ENCODE results near the gene PPP2R5D. TPM values are rescaled to one million over a fixed set of nuclear protein-coding genes. Genes with fewer than 3 reads are reported as not detected.
"Not testable (repeated sequence)": the region's sequence is repeated elsewhere in the genome, so short reads cannot be mapped to it uniquely, and the experiment has no call there.

Gene PPP2R5D
- total RNA-seq, 1 donor from 2014 or later: 14.8 TPM

DNA sequence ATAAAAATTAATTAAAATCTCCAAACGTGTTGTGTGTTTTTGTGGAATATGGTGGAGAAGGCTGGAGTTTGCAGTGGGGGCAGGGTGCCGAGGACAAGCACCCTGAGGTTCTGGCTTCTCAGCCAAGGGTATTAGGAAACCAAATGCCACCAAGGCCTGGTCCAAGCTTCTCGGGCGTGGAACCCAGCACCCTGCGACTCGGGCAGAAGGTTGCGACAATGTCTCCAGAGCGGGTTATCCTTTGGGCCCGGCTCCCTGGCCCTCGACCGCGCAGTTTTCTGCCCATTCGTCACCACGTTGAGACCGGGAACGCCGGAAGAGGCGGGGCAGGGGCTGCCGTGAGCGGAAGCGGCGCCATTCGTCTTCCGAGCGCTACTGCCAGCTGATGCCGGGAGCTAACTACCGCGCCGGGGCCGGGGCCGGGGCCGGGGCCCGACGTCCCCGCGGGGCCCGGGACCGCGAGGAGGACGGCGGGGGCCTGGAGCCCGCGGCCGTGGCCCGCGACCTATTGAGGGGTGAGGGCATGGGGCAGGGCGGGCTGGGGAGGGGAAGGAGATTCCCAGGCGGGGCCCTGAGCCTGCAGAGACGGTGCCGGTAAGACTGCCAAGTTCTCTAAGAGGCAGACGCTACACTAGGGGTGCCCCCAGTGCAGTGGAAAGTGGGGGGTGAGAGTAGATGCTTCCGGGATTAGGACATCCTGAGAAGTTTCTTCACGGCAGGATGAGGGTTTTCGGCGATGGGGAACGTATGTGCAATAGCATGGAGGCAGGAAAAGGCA is 37.1 kb downstream of the PPP2R5D start, which contains the start of gene RRP36:
Gene RRP36 (plus strand): TSS at position 354 of the 778 bp plus-strand sequence. CDS start 32 bp downstream, at position 386.
- DNase-seq (ENCODE audit: low spot score) (peak; percentile 83), ATAC-seq (peak; percentile 95)

GRCh38 chr6:43024436-43024835 is 40.1 kb downstream of the PPP2R5D start:
- ATAC-seq (no peak), DNase-seq (ENCODE audit: low spot score) (no peak)

GRCh38 chr6:43026365-43026764 is 42.0 kb downstream of the PPP2R5D start:
- ATAC-seq (no peak), DNase-seq (ENCODE audit: low spot score) (no peak)

DNA sequence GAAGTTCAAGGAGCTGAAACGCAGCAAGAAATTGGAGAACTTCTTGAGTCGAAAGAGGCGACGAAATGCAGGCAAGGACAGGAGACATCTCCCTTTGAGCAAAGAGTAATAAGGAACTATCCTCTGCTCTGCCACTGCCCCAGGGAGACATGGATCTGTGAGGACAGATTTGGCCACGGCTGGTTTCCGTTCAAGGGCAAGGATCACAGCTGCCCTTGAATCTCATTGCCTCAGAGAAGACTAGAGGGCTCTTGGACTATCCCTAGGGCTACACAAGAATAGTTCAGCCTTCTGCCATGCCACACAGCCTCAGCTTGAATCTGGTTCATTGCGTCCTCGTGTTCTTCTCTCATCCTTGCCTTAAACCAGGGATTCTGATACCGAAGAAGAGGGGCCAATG is 44.8 kb downstream of the PPP2R5D start:
- no peak for ATAC-seq
- DNase-seq (ENCODE audit: low spot score): no peak

DNA sequence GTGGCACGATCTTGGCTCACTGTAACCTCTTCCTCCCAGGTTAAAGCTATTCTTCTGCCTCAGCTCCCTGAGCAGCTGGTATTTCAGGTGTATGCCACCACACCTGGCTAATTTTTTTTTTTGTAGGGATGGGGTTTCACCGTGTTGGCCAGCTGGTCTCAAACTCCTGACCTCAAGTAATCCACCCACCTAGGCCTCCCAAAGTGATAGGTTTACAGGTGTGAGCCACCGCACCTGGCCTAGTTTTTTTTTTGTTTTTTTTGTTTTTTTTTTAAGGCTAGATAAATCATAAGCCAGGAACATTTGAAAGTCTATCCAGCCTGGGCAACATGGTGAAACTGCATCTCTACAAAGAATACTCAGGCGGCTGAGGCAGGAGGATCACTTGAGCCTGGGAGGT is 48.0 kb downstream of the PPP2R5D start:
- ATAC-seq: no peak
- DNase-seq (ENCODE audit: low spot score): no peak

GRCh38 chr6:43033496-43034189 is 49.3 kb downstream of the PPP2R5D start:
- no peak for ATAC-seq
- DNase-seq (ENCODE audit: low spot score): no peak

GRCh38 chr6:43034190-43034525 is 49.8 kb downstream of the PPP2R5D start:
- ATAC-seq (no peak), DNase-seq (ENCODE audit: low spot score) (no peak)

DNA sequence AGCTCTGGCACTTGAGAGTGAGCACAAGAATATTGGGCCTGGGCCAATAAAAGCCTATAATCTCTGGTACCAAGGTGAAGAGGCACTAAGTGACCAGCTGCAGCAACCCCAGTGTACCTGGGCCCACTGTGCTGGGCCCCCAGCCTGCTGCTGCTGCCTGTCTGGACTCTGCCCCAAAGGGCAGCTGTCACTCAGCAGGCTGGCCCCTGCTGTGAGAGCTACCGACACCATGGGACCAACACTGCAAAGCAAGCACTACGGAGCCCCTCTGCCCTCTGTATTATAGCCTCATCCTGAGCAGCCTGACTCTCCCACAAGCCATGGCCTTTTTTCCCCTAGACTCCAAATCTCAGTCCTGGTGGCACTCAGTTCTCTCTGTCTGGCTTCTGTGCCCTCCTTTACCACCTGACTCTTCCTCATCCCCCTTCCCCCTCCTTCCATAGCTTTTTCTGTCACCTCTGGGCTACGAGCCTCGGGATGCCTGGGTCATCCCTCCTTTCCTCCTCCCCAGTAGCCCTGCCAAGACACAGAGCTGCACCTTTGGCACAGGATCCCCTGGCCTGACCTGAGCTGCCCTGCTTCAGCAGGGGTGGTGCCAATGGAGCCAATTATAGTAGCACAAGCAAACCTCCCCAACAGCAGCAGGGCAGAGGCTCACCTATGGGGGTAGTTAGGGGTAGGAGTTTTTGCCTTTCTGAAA is 51.3 kb downstream of the PPP2R5D start:
- ATAC-seq: peak; percentile 92
- peak; percentile 72 for DNase-seq (ENCODE audit: low spot score)

DNA sequence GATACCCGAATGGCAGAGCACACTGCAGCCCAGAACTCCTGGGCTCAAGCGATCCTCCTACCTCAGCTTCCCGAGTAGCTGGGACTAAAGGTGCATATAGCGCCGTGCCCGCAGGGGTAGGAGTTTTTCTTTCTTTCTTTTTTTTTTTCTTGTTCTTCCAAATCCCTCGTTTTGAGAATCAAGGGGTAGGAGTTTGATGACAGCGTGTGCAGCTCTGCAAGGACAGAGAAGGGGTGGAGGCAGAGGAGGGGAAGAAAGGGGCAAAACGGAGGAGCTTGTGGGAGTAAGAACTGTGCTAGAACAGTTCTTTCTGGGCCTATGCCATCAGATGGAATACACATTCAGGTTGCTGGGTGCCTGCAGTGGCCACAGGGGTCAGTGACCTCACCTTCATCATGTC is 52.3 kb downstream of the PPP2R5D start:
- ATAC-seq: no peak
- DNase-seq (ENCODE audit: low spot score): no peak

GRCh38 chr6:43037197-43037596 is 52.8 kb downstream of the PPP2R5D start:
- no peak for ATAC-seq
- DNase-seq (ENCODE audit: low spot score): no peak

- ATAC-seq (no peak), DNase-seq (ENCODE audit: low spot score) (no peak)
These were observed 53.3 kb downstream of the PPP2R5D start for GRCh38 chr6:43037706-43038105.

- no peak for ATAC-seq
- no peak for DNase-seq (ENCODE audit: low spot score)
These were observed 54.4 kb downstream of the PPP2R5D start for GRCh38 chr6:43038727-43039126.

- no peak for DNase-seq (ENCODE audit: low spot score)
- no peak for ATAC-seq
These were observed 56.3 kb downstream of the PPP2R5D start for GRCh38 chr6:43040542-43041257.

- ATAC-seq; DNase-seq (ENCODE audit: low spot score): not testable (repeated sequence)
These were observed 57.1 kb downstream of the PPP2R5D start for GRCh38 chr6:43041475-43041874.

- no peak for DNase-seq (ENCODE audit: low spot score)
- no peak for ATAC-seq
These were observed 58.9 kb downstream of the PPP2R5D start for GRCh38 chr6:43043310-43043709.

- no peak for DNase-seq (ENCODE audit: low spot score)
- ATAC-seq: no peak
These were observed 61.1 kb downstream of the PPP2R5D start for GRCh38 chr6:43045371-43045930.

DNA sequence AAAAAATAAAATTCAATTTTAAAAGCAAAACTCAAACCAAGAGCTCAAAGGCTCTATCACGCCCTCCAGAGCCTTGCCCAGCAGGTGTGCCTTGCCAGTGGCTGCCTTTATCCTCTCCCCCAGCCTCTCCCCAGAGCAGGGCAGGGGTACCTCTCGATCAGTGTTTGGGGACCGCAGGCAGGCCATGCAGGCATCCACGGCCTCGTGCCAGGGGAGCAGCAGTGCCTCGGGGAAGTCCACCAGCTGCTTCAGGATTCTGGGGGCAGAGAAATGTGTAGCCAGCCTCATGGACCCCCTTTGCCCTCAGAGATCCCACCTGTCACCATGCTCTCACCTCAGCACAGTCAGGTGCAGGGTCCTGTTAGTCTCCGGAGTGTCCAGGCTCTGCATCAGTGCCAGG is 63.6 kb downstream of the PPP2R5D start:
- ATAC-seq (no peak), DNase-seq (ENCODE audit: low spot score) (no peak)

- ATAC-seq (no peak), DNase-seq (ENCODE audit: low spot score) (no peak)
These were observed 66.6 kb downstream of the PPP2R5D start for GRCh38 chr6:43050981-43051380.

GRCh38 chr6:43052225-43052841 is 68.0 kb downstream of the PPP2R5D start:
- ATAC-seq (no peak), DNase-seq (ENCODE audit: low spot score) (no peak)

DNA sequence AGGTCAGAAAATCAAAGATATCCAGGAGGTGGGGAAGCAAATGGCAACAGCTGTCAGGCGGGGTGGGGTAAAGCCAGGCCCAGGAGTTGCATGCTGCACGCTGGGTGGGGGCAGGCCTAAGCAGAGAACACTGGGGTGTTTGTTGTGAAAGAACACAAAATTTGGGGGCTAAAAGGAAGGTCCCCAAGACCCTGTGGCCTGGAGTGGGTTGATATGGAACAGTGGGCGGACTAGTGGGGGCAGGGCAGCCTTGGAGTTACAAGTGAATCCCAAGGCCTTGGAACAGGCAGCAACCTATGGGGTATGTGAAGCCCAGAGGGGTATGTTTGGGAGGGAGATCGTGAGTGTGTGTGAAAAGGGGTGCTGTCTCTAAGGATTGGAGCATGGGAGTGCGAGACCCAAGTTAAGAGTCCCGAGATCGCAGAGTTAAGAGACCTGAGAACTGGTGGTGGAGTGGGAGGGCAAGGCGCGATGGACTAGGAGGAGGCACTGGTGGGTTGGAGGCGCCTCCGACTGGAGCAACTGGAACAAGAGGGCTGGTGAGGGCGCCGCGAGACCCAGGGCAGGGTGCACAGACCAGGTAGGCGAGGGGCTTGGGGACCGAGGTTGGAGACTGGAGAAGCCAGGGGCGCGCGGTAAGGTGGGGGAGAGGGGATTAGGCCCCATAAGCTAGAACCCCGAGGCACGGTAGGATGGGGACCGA is 68.6 kb downstream of the PPP2R5D start:
- no peak for DNase-seq (ENCODE audit: low spot score)
- peak; percentile 39 for ATAC-seq
